ENCODE results near the gene F2R. TPM values are rescaled to one million over a fixed set of nuclear protein-coding genes. Genes with fewer than 3 reads are reported as not detected.

The F2R gene
- total and polyA plus RNA-seq, 2 experiments from 2014 or later, result 15.0 to 26.0 TPM

GRCh38 chr5:76720988-76721569, 5.2 kb downstream of the F2R start:
- H3K36me3 Mint-ChIP-seq (ENCODE audit: low read depth), result no peaks in the 10 kb centered on the region
- Histone ChIP-seq H3K4me2 (no peak overlapping the region), H3F3A (replicated peaks; ENCODE audit: low read depth) (no peaks in the 10 kb centered on the region), H3K79me2 (replicated peaks; ENCODE audit: insufficient read depth) (peaks cover 65% of the 10 kb centered on the region), H3K27ac (ENCODE audit: low read depth) (no peak overlapping the region), H3K4me3 (no peak overlapping the region), H4K20me1 (replicated peaks; ENCODE audit: insufficient read depth) (peaks cover 10% of the 10 kb centered on the region; the same call in 1 of the 2 replicates), H3K9me2 (ENCODE audit: insufficient read depth) (no peaks in the 10 kb centered on the region), H3K4me1 (ENCODE audit: insufficient read depth) (peaks cover 13% of the 10 kb centered on the region), H3K36me3 (ENCODE audit: insufficient read depth) (no peaks in the 10 kb centered on the region), H2AFZ (no peak overlapping the region), H3K27me3 (ENCODE audit: insufficient read depth) (peaks cover 10% of the 10 kb centered on the region; the same call in 1 of the 2 replicates)
- no peak overlapping the region for H3K27ac Mint-ChIP-seq
- no peak overlapping the region for H3K4me3 Mint-ChIP-seq
- H3K27me3 Mint-ChIP-seq (ENCODE audit: insufficient read depth, low read depth, poor library complexity), result peaks cover 20% of the 10 kb centered on the region
- ATAC-seq (no peak), DNase-seq (ENCODE audit: low spot score) (no peak)
- H3K4me1 Mint-ChIP-seq, result peaks cover 21% of the 10 kb centered on the region
- TF ChIP-seq CTCF (conservative IDR thresholded peaks at IDR 0.05; ENCODE audit: low read depth in 2 of 2) (no peak), ZNF331 (CRISPR knock-in tag; IDR thresholded peaks at IDR 0.05; ENCODE audit: low read depth) (no peak), JUNB (IDR thresholded peaks at IDR 0.05; ENCODE audit: unreplicated experiment) (no peak), EZH2phosphoT487 (IDR thresholded peaks at IDR 0.05; ENCODE audit: unreplicated experiment) (no peak), REST (IDR thresholded peaks at IDR 0.05; ENCODE audit: unreplicated experiment) (no peak), STAT1 (IDR thresholded peaks at IDR 0.05; ENCODE audit: unreplicated experiment) (no peak), NANOG (IDR thresholded peaks at IDR 0.05; ENCODE audit: borderline replicate concordance) (no peak), ZNF462 (CRISPR knock-in tag; IDR thresholded peaks at IDR 0.05) (no peak), ZNF114 (CRISPR knock-in tag; IDR thresholded peaks at IDR 0.05) (no peak), CREB1 (CRISPR knock-in tag; IDR thresholded peaks at IDR 0.05; ENCODE audit: low read depth) (no peak), ETS1 (IDR thresholded peaks at IDR 0.05) (no peak), EZH2 (IDR thresholded peaks at IDR 0.05; ENCODE audit: low read depth, unreplicated experiment) (no peak), POLR2AphosphoS5 (IDR thresholded peaks at IDR 0.05; ENCODE audit: low read depth) (no peak)
- no peaks in the 10 kb centered on the region for H3K9me3 Mint-ChIP-seq
